GM21515 (cell line): Measurements from ENCODE around the gene FRMD4A.
"Not testable (repeated sequence)": the region's sequence is repeated elsewhere in the genome, so short reads cannot be mapped to it uniquely, and the experiment has no call there.

ENCODE experiments used
- ATAC-seq: cut with Tn5 transposase; IDR thresholded peaks from one replicate; pipeline ENCODE4 v1.9.1; 2021; ENCODE audit not compliant: unreplicated experiment

FRMD4A gene

GRCh38 chr10:13734151-13734550 is 596.6 kb downstream of the FRMD4A start:
- ATAC-seq: no peak

GRCh38 chr10:13733071-13733470 is 597.7 kb downstream of the FRMD4A start:
- ATAC-seq: no peak

GRCh38 chr10:13732465-13732881 is 598.3 kb downstream of the FRMD4A start:
- no peak for ATAC-seq

GRCh38 chr10:13731799-13732198 is 598.9 kb downstream of the FRMD4A start:
- ATAC-seq: no peak

GRCh38 chr10:13730956-13731355 is 599.8 kb downstream of the FRMD4A start:
- ATAC-seq: no peak

GRCh38 chr10:13730306-13730652 is 600.4 kb downstream of the FRMD4A start:
- ATAC-seq: no peak

- no peak for ATAC-seq
These were observed 601.0 kb downstream of the FRMD4A start for GRCh38 chr10:13729586-13730305.

- no peak for ATAC-seq
These were observed 601.7 kb downstream of the FRMD4A start for GRCh38 chr10:13728898-13729535.

GRCh38 chr10:13725594-13725993 is 605.1 kb downstream of the FRMD4A start:
- ATAC-seq: no peak

- ATAC-seq: no peak
These were observed 606.2 kb downstream of the FRMD4A start for GRCh38 chr10:13724484-13724883.

GRCh38 chr10:13722747-13723653 is 607.7 kb downstream of the FRMD4A start:
- no peak for ATAC-seq

GRCh38 chr10:13721486-13721885 is 609.2 kb downstream of the FRMD4A start:
- no peak for ATAC-seq

- ATAC-seq: no peak
These were observed 610.0 kb downstream of the FRMD4A start for GRCh38 chr10:13720699-13721098.

GRCh38 chr10:13719425-13719824 is 611.3 kb downstream of the FRMD4A start:
- no peak for ATAC-seq

- no peak for ATAC-seq
These were observed 611.9 kb downstream of the FRMD4A start for GRCh38 chr10:13718820-13719219.

GRCh38 chr10:13717936-13718772 is 612.6 kb downstream of the FRMD4A start:
- ATAC-seq: no peak

- no peak for ATAC-seq
These were observed 613.2 kb downstream of the FRMD4A start for GRCh38 chr10:13717571-13717935.

GRCh38 chr10:13716081-13717071 is 614.3 kb downstream of the FRMD4A start:
- ATAC-seq: no peak

- not testable (repeated sequence) for ATAC-seq
These were observed 615.1 kb downstream of the FRMD4A start for GRCh38 chr10:13715596-13715995.

- ATAC-seq: no peak
These were observed 615.6 kb downstream of the FRMD4A start for GRCh38 chr10:13715100-13715499.
